Embryonic facial prominence (tissue), 1 donor: ENCODE data around the gene ACTL9.
"Not testable (repeated sequence)": the region's sequence is repeated elsewhere in the genome, so short reads cannot be mapped to it uniquely, and the experiment has no call there.

Source experiments
- DNase-seq: peaks from one replicate; pipeline ENCODE4 v3.0.0-alpha.2; 2016; ENCODE audit errors: extremely low spot score

Gene ACTL9

DNA sequence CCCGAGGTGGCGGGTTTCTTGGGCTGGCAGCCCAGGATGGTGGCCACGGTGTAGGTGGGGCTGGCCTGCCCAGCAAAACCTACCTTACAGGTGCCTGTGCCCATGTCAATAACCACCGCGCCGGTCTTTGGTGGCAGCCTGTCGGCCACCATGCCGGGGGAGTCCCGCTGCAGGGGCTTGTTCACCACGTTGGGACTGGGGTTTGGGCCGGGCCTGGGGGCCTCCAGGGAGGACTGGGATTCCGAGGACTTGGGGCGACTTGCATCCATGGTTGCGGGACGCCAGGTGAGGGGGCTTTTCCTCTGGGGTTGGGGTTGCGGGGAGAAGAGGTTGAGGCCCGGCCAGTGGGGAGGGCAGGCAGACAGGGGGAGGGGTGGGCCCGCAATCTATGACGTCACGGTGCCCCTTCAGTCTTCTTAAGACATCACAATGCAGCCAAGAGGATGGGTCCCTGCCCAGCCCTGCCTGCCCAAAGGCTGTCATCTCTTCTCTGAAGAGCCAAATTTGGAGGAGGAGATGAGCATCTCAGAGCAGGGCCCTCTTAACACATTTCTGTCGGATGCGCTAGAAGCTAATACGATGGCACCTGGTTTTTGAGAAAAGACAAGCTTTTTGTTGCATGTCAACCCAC lies at the start of gene ACTL9:
Gene ACTL9 (minus strand): TSS at position 363 of the 631 bp plus-strand sequence. CDS start 94 bp downstream, at position 269.
- no peak for DNase-seq

DNA sequence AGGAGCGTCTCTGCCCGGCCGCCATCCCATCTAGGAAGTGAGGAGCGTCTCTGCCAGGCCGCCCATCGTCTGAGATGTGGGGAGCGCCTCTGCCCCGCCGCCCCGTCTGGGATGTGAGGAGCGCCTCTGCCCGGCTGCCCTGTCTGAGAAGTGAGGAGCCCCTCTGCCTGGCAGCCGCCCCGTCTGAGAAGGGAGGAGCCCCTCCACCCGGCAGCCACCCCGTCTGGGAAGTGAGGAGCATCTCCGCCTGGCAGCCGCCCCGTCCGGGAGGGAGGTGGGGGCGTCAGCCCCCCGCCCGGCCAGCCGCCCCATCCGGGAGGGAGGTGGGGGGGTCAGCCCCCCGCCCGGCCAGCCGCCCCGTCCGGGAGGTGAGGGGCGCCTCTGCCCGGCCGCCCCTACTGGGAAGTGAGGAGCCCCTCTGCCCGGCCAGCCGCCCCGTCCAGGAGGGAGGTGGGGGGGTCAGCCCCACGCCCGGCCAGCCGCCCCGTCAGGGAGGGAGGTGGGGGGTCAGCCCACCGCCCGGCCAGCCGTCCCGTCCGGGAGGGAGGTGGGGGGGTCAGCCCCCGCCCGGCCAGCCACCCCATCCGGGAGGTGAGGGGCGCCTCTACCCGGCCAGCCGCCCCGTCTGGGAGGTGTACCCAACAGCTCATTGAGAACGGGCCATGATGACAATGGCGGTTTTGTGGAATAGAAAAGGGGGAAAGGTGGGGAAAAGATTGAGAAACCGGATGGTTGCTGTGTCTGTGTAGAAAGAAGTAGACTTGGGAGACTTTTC lies 40.9 kb upstream of the ACTL9 start:
- not testable (repeated sequence) for DNase-seq

DNA sequence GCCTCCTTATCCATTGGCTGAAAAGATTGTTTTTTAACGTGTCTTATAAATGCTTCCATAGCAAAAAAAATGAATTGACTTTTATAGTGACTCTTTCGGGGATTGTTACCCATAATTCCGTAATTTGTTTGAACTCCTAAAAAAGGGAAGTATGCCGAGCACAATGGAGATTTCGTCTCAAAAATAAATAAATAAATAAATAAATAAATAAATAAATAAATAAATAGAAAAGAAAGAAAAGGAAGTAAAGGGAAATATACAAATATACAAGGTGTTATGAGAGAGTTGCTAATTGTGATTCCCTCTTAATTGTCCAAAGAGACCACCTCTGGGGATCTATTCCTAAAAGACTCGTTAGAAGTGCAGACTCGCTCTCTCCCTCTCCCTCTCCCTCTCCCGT lies 39.8 kb upstream of the ACTL9 start:
- DNase-seq, result no peak

DNA sequence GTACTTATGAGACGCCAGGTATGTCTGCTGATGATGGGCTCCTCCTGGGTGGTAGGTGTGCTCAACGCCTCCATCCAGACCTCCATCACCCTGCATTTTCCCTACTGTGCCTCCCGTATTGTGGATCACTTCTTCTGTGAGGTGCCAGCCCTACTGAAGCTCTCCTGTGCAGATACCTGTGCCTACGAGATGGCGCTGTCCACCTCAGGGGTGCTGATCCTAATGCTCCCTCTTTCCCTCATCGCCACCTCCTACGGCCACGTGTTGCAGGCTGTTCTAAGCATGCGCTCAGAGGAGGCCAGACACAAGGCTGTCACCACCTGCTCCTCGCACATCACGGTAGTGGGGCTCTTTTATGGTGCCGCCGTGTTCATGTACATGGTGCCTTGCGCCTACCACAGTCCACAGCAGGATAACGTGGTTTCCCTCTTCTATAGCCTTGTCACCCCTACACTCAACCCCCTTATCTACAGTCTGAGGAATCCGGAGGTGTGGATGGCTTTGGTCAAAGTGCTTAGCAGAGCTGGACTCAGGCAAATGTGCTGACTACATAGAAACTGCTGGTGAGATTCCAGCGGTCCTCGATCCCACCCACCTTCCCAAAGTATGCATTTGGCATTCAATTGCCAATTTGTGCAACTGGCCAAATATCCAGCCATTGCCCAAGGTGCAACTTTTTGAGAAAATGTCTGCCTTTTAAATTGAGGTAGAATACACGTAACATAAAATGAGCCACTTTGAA lies 33.0 kb upstream of the ACTL9 start:
- DNase-seq, result no peak

GRCh38 chr19:8724276-8724675 lies 25.7 kb upstream of the ACTL9 start:
- no peak for DNase-seq

- no peak for DNase-seq
These were observed 23.4 kb upstream of the ACTL9 start for GRCh38 chr19:8722032-8722431.

GRCh38 chr19:8721334-8721733 lies 22.7 kb upstream of the ACTL9 start, which contains the start of gene OR2Z1:
Gene OR2Z1, plus strand, starts transcription at chr19:8721634. Its CDS starts 9,395 bp downstream, at chr19:8731029.
- DNase-seq, result no peak

GRCh38 chr19:8710337-8710736 lies 11.7 kb upstream of the ACTL9 start:
- not testable (repeated sequence) for DNase-seq

- no peak for DNase-seq
These were observed 7.1 kb upstream of the ACTL9 start for GRCh38 chr19:8705742-8706141.

DNA sequence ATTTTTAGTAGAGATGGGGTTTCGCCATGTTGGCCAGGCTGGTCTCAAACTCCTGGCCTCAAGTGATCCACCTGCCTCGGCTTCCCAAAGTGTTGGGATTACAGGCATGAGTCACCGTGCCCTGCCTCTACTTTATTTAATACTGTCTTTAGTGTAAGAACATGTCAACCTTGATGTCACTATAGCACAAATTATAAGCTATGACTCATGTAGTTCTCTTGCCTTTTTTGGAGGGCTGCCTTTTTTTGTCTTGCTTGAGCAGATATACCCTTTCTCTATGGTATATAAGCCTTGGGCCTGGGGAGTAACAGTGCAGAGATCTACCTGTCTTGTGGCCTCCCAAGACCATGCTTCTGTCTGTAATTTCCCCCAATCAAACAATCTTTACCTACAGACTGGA lies 6.7 kb upstream of the ACTL9 start:
- DNase-seq, result not testable (repeated sequence)

- DNase-seq, result no peak
These were observed 4.6 kb upstream of the ACTL9 start for GRCh38 chr19:8703223-8703622.

DNA sequence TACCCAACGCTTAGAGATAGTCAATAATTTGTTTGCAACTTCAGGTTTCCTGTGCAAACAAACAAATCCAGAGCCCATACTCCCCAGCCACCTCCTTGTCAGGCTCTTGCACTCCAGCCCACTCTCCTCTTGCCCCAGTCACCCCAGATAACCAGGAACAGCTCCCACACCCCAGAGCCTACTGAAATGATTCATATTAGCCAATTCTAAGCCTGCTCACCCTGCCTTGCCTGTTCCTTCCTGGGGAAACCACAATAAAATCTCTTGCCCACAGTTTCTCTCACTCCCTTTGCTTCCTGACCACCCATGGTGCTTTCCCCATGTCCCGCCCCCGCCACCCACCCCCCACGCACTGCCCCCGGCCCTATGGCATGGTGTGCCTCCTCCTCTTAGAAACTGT lies 3.8 kb upstream of the ACTL9 start:
- DNase-seq, result no peak

DNA sequence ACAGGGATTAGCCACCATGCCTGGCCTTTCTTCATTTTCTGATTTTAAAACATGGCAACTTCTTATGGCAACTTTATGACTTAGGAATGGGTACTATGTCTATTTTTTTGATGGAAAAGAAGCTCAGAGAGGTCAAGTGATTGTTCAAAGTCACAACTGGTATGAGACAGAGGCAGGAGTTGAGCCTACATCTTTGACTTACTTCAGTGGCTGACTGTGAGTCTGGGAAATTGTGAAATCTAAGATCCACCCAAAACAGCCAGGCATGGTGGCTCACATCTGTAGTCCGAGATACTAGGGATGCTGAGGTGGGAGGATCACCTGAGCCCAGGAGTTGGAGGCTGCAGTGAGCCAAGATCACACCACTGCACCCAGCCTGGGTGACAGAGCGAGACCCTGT lies 2.4 kb upstream of the ACTL9 start:
- DNase-seq, result no peak

GRCh38 chr19:8699908-8700307 lies 1.3 kb upstream of the ACTL9 start:
- no peak for DNase-seq

DNA sequence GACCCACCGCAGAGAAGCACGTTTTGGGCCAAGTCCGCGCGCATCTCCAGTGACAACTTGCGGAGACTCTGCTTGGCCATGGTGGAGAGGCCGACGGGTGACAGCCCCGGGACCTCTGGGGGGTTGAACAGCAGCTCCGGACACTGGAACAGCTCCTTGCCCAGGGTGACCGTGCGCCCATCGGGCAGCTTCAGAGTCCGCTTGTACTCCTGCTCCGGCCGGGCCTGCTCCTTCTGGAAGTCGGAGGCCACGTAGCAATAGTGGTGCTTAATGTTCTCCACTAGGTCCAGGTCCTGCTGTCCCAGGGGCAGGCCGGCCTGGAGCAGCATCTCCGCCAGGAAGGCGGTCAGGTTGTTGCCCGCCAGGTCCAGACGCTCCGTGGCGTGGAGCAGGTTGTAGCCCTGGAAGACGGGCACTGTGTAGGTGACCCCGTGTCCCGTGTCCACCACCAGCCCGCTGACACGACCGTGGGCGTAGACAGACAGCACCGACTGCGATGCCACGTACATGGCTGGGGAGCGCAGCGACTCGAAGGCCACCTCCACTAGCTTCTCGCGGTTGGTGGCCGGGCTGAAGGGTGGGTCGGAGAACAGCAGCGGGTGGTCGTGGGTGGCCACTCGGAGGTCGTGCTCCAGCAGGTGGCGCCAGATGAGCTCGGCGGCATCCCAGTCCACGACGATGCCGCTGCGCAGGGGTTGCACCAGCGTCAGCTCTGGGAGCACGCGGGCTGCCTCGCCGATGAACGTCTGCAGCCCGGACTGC lies 743 bp downstream of the ACTL9 start:
- DNase-seq, result no peak

DNA sequence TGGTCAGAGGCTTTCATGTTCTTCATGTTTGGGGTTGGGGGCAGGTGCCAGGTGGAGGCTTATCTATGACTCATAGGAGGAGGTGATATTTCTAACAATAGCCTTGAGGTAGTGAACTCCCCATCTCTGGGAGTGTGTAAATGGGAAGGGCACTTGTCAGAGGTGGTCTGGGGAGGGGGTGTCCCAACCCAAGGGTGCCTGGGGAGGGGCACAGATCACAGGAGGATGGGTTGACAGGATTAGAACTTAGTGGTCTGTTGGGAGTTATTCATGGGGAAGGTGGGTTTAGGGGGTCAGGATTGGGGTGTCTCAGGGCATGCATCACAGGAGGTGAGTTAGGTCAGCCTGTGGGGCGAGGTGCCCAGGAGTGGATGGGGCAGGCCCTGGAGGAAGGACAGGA lies 1.6 kb downstream of the ACTL9 start:
- no peak for DNase-seq

DNA sequence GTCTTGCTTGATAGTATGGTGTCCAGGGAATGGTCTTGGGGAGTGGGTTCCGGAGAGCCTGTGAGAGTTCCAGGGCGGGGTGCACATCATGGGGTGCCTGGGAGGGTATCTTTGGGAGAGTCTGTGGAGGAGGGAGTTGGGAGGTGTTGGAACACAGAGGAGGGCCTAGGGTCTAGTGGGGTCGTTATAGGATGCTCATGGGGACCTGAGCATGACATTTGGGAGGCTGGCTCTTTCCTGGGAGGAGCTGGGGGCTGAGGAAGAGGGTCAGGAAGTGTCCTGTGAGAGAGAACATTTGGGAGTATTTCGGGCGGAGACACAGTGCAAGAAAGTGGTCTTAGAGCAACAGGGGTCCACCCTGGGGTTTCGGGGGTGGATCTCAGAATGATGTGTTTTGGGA lies 2.7 kb downstream of the ACTL9 start:
- DNase-seq, result no peak

DNA sequence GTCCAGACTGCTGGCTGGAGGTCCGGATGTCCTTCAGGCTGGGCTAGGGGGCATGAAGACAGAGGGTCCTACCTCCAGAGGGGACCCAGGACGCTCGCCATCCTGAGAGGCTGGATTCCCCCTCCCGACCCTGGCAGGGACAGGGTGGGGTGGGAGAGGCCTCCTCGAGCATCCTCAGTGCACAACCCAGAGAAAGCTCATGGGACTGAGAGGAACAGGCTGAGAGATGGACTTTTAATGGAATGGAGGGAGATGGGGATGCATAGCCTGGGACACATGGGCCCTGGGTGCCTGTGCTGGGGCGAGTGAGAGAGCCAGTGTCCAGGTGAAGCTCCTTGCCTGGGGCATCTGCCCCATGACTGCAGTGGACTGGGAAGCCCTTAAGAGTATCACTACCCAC lies 3.1 kb downstream of the ACTL9 start:
- no peak for DNase-seq

DNA sequence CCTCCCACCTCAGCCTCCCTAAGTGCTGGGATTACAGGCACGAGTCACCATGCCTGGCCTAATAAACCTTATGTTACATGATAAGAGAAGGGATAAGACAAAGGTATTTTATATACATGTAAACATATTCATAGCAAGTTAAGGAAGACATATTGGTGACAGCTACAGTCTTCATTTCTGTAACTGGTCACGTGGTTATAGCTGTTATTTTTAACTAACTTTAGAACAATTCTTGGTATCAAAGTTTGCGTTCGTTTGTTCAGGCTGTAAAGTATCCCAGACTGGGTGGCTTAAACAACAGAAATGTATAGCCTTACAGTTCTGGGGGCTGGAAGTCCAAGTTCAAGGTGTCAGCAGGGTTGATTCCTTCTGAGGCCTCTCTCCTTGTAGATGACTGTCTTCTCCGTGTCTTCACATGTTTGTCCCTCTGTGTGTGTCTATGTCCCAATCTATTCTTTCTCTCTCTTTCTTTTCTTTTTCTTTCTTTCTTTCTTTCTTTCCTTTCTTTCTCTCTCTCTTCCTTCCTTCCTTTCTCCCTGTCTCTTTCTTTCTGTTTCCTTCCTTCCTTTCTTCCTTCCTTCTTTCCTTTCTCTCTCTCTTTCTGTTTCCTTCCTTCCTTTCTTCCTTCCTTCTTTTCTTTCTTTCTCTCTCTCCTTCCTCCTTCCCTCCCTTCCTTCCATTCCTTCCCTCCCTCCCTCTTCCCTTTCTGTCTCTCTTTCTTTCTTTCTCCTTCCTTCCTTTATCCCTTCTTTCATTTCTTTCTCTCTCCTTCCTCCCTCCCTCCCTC lies 7.6 kb downstream of the ACTL9 start:
- DNase-seq, result no peak

GRCh38 chr19:8688930-8689329 lies 9.7 kb downstream of the ACTL9 start:
- no peak for DNase-seq

DNA sequence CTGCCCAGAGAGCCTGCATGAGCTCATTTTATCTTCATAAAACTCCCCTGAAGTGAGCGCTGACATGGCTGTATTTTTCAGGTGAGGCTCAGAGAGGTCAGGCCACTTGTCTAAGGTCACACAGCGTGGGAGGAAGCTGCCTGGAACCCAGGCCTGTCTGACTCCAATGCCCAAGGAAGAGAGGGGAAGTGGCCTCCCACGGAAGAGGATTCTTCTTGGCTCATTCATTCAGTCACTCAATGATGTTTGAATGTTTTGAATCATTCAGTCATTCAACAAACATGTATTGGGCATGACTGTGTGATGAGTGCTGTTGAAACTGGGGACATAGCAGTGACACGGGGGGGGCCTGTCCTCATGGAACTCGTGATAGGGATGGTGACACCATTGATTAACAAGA lies 12.0 kb downstream of the ACTL9 start:
- no peak for DNase-seq
